GM19099 (cell line): ENCODE data around the gene ADPRHL1.

Source experiments
- POLR2A ChIP-seq: IDR thresholded peaks from 3 replicates; pipeline ENCODE4 v1.6.1; 2011; ENCODE audit warnings: low read depth; ENCODE audit not compliant: insufficient read length; ENCODE audit errors: extremely low read depth

Gene ADPRHL1

GRCh38 chr13:113417836-113418721 is 35.2 kb downstream of the ADPRHL1 start:
- no peak for TF ChIP-seq POLR2A

DNA sequence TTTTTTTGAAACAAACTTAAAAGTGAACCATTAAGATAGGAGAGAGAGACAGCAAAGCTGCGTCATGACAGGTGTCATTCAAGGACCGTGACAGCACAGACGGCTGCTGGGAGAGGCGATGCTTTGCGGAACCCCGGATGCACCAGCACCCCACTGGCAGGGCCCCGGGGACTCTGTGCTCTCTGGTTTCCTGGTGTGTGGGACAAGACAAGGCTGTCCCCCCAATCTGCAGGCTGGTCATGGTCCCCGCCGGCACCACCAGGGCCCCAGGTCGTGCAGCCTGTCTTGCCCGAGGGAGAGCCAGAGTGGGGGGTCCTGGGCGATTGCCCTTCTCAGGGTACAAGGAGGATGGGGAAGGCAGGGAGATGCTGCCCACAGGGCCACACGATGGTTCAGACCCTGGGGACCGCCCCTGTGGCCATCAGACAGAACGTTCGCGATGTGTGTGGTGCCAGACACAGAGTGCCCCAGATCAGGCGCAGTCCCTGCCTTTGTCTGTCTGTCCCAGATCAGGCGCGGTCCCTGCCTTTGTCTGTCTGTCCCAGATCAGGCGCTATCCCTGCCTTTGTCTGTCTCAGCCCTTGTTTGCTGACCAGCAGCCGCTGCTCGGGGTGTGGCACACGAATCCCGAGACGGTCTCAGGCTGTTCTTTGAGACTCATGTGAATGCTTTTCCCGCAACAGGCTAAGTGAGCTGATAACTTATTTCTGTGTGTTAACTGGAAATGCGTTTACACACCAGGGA is 36.1 kb downstream of the ADPRHL1 start:
- no peak for TF ChIP-seq POLR2A

GRCh38 chr13:113415825-113416224 is 37.5 kb downstream of the ADPRHL1 start:
- TF ChIP-seq POLR2A: no peak

GRCh38 chr13:113415032-113415431 is 38.3 kb downstream of the ADPRHL1 start:
- TF ChIP-seq POLR2A: no peak

DNA sequence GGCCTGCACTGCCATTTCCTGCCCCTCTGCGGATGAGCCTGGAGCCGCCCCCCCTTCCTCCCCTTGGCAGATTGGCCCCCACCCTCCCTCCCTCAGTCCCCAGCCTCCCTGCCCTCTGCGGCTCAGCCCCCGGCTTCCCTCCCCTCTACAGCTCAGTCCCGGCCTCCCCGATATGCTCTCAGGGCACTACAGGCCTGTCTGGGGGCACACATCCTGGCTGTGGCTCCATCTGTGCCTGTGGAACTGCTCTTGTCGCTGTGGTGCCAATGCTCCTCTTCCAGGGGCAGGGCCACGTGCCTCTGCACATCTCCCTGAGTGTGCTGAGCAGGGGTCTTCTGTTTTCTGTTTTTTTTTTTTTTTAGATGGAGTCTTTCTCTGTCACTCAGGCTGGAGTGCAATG is 39.0 kb downstream of the ADPRHL1 start:
- TF ChIP-seq POLR2A: no peak

DNA sequence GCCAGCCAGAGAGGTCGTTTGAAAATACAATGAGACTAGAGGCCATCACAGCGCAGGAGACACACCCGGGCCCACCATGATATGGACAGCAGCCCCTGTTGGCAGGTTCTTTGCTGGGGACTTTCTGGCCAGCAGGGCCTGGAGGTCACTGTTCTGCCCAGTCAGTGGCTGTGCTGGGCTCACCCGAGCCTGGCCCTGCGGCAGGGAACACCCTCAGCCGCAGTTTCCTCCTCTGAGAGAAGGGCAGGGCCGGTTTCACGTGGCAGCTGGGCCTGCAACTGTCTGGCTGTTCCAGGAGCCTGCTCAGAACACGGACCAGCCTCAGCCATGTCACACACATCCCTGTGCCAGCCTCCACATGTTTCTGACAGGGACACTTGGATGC is 39.4 kb downstream of the ADPRHL1 start:
- TF ChIP-seq POLR2A: no peak

DNA sequence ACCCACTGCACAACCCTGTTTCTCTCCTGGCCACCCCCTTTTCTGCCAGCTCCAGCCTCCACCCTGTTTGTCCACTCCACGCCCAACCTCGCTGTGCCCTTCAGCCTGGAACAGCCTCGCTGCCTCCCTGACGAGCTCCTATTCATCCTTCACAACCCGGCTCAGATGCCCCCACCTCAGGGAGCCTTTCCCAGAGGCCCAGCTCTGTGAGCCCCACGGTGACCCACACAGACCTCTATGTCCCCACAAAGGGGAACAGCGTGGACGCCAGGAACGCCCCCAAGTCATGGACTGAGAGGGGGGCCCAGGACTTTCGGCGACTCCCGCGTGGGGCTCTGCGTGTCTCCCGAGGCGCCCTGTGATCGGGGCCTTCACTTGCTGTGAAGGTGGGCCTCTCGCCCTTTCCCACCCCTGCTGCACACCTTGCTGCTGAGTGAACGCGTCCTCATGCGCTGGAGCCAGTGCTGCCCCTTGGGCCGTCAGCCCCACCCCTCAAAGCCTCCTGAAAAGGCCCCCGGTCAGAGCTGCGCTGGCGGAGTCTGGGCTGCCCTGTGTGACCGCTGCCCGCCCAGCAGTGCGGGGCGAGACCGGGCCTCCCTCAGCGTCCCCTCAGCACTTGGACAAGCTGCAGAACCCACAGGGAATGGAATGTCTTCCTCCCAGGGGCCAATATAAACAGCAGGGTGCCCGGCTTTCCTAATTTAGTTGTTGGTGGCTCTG is 40.0 kb downstream of the ADPRHL1 start:
- no peak for TF ChIP-seq POLR2A

DNA sequence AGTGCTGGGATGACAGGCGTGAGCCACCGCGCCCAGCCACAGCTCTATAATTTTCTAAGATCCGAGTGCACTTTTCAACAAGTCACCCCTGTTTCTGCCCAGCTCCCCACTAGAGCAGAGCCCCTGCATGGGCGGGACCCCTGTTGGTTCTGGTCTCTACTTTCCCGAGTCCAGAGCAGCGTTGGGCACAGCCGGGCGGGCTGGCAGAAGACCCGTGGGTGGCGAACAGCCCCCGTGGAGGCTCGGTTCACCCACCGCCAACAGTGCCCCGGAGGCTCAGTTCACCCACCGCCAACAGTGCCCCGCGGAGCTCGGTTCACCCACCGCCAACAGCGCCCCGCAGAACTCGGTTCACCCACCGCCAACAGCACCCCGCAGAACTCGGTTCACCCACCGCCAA is 40.8 kb downstream of the ADPRHL1 start:
- no peak for TF ChIP-seq POLR2A

DNA sequence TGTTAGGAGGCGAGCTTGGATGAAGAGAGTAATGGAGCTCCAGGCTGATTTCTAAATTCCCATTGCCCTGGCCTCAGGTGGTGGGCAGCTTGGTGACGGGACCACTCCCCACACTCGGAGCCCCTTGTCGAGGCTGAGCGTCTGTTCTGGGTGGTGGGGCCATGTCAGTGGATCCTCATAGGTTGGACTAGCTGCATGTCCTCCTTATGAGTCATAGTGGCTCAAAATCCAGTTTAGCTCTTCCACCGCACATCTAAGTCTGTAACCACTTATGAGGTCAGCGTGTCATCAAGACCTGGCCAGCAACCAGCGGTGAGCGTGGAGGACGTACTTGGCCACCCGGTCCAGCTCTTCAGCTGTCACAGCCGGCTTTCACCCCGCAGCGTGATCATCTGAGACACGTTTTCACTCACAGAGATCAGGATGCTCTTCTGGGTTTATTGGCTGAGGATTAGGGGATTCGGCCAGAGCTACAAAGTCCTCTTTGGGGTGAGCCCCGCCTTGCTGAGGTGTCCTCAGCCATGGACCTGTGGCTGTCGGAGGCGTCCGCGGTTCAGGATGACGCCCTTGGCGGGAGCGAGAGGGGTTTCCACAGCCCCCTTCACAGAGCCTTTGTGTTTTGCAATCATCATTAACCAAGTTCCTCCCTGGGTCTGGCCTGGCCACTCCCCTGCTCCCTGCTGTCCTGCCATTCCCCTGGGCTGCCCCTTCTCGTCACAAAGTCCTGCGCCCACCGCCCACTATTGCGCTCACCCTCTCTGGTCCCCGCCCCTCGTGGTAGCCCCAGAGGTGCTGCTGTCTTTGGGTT is 41.9 kb downstream of the ADPRHL1 start:
- no peak for TF ChIP-seq POLR2A

DNA sequence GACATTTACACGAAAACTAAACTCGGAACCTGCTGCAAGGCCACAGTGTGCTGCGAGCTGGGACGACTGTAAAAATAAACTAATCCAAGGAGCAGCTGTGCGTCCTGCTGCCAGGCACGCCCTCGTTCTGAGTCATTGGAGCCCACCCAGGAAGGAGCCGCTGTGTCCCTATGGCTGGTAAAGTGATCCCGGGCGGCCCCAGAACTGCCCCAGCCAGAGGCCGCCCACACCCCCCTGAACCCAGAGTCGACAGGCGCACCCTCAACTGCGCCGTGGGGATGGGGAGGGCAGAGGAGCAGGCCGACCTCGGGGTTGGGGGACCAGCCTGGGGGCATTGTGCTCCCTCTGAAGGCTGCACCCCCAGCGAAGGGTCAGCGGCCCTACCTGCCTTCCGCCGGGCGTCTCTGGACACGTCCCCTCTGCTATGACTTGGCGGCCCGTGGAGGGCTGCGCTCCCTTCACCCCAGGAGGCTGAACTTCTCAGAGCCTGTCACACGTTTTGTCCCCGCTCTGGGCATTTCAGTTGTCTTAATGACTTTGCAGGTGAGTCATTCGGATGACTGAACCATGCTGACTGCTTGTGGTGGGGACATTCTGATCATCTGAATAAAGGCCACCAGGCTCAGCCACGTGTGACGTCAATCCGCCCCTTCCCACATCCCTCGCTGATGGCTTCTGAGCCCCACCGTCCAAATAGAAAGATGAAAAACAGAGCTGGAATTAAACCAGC is 42.7 kb downstream of the ADPRHL1 start:
- TF ChIP-seq POLR2A: no peak

DNA sequence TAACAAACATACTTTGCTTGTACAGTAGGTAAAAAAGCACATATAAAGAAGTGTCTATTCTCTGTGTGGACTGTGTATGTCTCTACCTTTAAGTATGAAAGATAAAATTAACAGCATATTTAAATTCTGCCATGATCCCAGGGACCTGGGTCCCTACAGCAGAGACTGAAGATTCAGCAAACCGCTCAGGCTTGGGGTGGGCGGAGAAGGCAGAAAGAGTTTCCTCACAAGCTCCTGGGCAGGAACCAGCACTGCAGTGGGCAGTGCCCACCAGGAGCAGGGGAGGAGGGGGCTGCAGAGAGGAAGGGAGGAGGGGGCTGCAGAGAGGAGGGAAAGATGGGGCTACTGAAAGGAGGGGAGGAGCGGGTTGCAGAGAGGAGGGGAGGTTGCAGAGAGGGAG is 44.7 kb downstream of the ADPRHL1 start:
- no peak for TF ChIP-seq POLR2A

- TF ChIP-seq POLR2A: no peak
Observed at GRCh38 chr13:113407531-113408393, 45.5 kb downstream of the ADPRHL1 start.

DNA sequence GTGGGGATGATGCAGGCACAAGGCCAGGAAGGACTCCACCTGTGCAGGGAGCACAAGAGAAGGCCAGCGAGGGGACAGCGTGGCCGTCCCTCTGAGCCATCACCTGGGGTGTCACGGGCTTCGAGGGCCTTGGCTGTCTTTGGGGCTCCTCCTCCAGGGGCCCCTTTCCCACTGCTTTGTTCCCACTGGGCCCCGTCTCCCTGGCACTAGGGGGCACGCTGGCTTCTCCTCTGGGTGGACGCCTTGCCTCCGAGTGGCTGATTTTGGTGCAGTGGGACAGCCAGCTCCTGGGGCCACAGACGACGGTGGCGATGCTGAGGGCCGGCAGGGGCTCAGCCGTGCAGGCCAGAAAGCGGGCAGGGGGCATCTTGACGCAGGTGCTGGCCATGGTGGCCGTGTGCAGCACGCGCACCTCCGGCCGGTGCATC is 46.2 kb downstream of the ADPRHL1 start:
- TF ChIP-seq POLR2A: no peak
